GM12872 (cell line): ENCODE measurements around the gene ARHGAP4.

ENCODE experiments used
- CTCF ChIP-seq: IDR thresholded peaks from 3 replicates; pipeline ENCODE4 v1.5.1; 2011; ENCODE audit warnings: low read depth, mild to moderate bottlenecking, low read length, moderate library complexity; ENCODE audit not compliant: insufficient read depth

Gene ARHGAP4

GRCh38 chrX:153905481-153906095 is 20.5 kb downstream of the ARHGAP4 start:
- no peak for TF ChIP-seq CTCF

DNA sequence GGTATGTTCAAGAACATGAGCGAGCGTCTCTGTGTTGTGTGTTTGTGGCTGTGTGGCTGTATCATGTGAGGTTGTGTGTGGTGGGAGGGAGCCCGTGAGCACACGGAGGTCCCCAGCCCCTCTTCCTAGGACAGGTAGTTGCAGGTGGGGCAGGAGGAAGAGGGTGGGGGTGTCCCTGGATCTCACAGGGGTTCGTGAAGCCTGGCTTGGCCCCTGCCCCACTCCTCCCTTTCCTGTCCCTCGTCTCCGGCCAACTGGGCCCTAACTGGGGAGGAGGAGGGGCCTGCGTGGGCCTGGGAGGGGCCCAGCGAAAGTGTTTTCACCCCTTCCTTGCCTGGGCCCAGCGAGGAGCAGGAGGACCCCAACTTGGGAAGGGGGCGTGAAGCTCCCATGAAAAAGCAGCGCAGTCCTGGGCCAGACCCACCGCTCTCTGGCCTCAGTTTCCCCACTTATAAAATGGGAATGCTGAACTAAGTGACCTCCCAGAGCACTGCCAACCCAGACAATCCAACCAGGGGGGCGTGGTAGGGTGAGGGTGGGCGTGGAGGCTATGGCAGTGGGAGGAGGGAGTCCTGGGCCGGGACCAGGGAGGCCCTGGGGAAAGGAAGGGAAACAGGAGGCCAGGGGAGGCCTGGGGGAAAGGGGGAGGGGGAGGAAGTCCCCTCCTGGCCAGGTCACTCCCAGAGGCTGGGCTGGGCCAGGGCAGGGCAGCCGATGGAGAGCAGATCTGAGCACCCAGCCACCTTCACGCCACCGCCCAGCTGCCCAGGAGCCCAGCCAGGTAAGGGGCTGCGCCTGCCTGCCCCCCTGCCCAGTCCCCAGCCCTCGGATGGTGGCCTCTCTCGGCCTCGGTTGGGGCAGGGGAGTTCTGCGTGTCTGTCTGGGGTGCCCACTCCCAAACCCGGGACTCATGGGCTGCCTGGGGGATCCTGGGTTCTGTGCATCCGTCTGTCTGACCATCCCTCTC is 21.8 kb downstream of the ARHGAP4 start, which contains the start of gene AVPR2:
TSS of gene AVPR2 (plus strand) at position 683 of the 967 bp plus-strand sequence. CDS start 473 bp downstream, outside the sequence.
- TF ChIP-seq CTCF = no peak

DNA sequence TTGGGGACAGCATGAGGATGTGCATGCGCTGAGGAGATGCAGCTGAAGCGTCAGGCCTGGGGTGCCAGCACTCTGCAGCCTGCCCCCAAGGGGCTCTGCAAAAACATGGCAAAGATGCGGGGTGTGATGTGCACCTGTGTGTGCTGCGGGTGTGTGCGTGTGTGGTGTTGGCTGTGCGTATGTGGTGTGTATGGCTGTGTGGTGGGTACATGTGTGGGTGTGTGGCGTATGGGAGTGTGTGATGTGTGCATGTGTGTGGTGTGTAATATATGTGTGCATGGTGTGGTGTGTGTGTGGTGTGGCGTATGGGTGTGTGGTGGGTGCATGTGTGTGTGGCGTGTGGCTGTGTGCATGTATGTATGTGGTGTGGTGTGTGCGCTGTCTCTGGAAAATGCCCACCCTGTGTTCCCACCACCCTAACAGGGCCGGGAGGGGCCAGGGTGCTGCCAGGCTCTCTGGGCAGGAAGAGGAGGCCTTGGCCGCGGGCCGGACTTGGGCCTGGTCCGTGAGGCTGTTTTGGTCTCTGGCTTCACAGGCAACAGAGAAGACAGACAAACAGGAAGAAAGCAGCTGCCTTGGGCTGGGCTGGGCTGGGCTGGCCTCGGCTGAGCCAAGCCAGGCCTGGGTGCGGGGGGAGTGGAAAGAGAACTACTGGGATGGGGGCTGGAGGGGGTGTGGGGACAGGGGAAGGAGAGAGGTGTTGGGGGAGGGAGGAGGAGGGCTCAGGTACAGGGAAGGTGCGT is 22.7 kb downstream of the ARHGAP4 start:
- TF ChIP-seq CTCF = no peak

GRCh38 chrX:153902385-153902784 is 23.7 kb downstream of the ARHGAP4 start:
- TF ChIP-seq CTCF = no peak

GRCh38 chrX:153901753-153902140 is 24.3 kb downstream of the ARHGAP4 start:
- TF ChIP-seq CTCF = no peak

DNA sequence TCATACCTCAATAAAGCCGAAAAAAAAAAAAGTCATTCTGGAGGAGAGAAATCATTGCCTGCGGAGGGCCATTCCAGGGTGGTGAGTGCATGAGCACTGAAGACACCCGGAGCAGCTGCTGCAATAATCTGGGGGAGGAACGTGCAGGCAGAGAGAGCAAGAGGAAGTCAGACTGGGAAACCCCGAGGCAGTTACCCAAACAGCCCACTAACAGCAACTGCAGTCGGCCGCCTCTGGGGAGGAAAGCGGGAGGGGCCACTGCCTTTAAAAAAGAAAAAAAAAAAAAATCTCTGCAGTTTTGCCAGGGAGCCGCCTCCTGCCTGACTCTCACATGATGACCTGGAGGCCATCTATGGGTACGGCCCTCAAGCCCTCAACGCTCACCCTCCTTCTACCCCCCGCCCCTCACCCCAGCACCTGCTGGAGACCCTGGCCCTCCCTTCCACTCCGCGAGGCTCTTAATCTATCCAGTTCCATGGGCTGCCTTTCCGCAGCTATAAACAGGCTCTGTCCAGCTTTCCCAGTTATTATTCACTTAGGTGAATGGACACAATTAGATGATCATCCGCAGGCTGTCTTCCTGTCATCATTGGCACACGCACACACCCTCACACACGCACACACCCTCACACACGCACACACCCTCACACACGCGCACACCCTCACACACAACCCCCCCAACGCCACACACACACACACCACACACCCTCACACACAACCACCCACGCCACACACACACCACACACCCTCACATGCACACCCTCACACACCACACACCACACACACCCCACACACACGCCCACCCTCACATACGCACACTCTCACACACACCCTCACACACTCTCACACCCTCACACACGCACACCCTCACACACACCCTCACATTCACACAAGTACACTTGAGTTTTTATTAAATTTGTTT is 25.0 kb downstream of the ARHGAP4 start:
- TF ChIP-seq CTCF = no peak
